Stimulated activated CD4-positive, alpha-beta T cell treated with anti-CD3 and anti-CD28 coated beads, Interleukin-12 subunit alpha, Interleukin-12 subunit beta, amount 100 ng/mL, for 48 hours (primary cell): ENCODE results near the gene LSP1.

Source experiments
- DNase-seq, 3 donors: peaks; one replicate each; pipeline ENCODE4 v3.0.0-alpha.2; 2020; ENCODE audit warnings: low read depth in 2 of 3, low spot score in 1 of 3

LSP1 gene

DNA sequence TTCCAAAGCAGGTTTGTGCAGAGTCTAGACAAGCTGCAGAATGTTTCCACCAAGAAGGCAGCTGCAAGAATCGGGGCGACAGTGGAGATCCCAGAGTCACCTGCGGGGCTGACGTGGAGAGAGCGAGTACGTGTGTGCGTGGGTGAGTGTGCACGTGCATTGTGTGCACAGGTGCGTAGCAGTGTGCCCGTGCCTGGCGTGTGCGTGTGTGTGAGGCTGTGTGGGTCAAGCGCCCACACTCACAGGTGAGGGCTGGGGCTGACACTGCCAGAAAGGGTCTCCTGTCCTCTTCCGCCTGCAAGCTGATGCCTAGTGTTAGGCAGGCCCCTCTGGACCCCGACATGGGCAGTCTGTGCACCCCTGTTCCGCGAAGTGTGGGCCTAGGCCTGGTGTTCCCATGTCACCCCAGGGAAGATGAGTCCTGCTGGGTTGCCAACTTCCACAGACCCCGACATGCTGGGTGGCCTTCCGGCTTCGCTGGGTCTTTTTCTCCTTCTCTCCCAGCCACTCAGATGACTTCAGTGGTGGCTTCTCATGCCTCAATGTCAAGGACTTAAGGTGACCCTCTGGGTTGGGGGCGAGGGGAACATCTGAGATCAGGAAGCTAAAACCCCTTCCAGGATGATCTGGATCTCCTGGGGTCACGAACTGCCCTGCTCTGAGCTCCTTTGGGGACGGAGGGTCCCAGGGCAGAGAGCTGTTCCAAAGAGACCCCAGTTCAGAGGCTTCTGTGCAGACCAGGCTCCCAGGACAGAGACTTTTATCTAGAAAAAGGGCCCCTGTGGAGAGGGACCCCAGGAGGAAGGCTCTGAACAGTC is 28.5 kb upstream of the LSP1 start:
- DNase-seq = no peak

- no peak for DNase-seq
Observed at GRCh38 chr11:1825039-1825740, 27.7 kb upstream of the LSP1 start.

- no peak for DNase-seq
Observed at GRCh38 chr11:1825785-1826451, 27.0 kb upstream of the LSP1 start.

DNA sequence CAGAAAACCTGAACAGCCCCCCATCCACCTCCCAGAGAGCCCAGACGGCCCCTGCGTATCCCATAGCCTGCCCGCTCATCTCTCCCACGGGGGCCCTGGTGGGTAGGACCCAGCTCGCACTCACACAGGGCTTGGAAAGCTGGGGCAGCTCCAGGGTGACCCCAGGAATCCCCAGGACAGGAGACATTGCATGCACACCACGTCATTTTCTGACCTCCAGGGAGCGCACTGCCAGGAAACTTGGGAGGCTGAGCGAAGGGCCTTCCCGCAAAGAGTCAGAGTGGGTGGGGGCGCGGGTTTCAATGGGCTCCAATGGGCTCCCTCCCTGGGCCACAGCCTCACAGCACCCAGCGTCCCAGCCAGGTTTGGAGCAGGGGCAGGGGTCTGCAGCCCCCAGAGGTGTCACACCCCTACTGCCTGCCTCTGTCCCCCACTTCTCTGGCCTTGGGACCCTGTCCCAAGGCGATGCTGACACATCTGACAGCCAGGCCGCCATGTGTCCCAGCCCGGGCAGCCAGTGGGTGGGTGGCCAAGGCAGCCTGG is 26.3 kb upstream of the LSP1 start:
- no peak for DNase-seq

DNA sequence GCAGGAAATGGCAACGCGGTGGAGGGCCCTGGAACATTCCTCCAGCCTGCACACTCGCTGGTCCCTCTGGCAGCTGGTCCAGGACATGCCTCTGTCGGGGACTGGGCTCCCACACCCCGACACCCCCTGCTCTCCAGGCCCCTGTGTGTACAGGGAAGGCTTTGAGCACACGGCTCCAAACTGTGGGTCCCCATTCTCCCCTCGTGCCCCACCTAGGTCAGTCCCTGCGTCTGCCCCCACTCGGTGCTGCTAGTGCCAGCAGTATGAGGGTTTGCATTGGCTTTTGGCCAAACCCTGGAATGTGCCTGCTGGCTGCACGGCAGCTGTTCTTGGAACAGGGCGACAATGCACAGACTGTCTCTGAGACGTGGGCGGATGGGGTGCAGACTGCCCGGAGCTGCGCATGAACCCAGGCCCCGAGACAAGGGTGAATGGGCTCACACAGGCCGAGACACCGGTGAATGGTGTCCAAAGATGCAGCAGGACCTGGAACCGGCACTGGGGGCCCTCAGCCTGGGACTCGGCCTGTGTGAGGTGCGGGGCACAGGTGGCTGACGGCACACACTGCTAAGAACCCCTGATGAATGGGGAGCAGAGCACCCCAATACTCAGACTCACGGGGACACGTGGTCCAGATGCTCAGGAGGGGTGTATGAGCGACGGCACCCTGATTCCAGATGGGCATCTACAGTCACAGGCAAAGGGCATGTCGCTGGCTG is 25.6 kb upstream of the LSP1 start:
- no peak for DNase-seq

- no peak for DNase-seq
Observed at GRCh38 chr11:1827931-1828330, 25.0 kb upstream of the LSP1 start.

DNA sequence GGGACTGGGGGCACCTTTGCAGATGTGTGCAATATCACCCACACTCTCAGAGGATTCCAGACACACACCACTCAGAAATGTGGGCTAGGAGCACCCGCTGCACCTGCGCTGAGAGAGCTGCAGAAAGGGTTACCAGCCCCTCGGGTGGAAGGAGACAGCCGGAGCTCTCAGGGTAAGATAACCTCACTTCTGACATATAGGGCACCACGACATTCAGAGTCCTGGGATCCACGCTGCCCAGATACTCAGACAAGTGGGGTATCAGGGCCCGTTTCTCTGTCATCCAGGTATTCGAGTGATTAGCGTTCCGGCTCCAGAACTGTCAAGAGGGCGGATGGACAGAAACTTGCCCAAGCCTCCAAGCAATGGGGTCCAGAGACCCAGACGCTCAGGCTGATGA is 24.3 kb upstream of the LSP1 start:
- DNase-seq = no peak

GRCh38 chr11:1829039-1829820 is 23.7 kb upstream of the LSP1 start:
- no peak for DNase-seq

DNA sequence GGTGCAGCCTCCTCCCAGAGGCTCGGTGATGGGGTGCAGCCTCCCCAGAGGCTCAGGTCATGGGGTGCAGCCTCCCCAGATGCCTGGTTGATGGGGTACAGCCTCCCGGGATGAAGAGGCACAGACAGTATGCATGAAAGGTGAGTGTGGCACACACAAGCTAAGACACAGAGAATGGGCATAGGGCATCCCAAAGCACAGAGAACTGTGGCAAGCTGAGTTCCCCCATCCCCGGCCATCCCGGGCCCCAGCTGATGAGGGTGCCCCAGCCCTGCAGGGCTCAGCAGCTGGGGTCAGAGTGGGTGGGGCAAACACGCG is 22.9 kb upstream of the LSP1 start:
- DNase-seq = no peak

- DNase-seq = no peak
Observed at GRCh38 chr11:1830322-1831223, 22.3 kb upstream of the LSP1 start.

DNA sequence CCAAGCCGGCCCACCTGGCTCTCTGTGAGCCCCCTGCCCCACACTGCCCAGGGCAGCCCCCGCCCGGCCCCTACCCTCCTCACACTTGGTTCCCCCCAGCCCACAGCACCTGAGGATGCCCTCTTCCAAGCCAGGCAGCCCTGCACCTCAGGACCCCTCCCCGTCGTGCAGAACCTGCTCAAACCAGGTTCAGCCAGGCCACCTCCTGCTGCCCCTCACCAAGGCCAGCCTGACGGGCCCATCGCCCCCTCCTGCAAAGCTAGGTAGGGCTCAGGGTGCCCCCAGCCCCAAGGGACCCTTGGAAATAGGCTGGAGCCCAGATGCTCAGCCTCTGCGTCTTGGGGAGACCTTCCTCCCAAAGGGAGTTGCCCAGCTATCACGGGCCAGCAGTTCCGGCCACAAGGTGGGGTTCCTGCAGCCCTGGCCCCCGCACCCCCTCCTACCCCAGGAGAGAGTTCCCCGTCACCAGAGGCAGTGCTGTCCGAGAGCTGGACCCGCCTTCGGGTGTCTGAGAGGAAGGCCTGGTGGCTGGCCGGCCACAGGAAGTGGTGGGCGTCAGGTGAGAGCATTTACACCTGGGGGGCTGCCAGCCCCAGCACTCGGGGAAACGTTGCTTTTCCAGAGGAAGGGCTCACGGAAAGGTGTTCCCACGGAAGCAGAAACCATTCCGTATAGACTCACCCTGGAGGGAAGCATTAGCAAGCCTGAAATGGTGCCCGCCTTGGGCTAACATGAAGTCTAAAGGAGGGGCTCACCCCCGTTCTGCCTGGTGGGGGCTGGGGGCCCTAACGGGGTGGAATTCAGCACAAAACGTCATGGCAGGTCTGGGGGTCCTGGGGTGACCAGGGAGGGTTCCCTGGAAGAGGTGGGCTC is 21.3 kb upstream of the LSP1 start:
- DNase-seq = no peak

- DNase-seq = peak in 1 of 3 donors; percentile 51
Observed at GRCh38 chr11:1832211-1832919, 20.5 kb upstream of the LSP1 start.

GRCh38 chr11:1832920-1833295 is 20.0 kb upstream of the LSP1 start:
- DNase-seq = no peak

DNA sequence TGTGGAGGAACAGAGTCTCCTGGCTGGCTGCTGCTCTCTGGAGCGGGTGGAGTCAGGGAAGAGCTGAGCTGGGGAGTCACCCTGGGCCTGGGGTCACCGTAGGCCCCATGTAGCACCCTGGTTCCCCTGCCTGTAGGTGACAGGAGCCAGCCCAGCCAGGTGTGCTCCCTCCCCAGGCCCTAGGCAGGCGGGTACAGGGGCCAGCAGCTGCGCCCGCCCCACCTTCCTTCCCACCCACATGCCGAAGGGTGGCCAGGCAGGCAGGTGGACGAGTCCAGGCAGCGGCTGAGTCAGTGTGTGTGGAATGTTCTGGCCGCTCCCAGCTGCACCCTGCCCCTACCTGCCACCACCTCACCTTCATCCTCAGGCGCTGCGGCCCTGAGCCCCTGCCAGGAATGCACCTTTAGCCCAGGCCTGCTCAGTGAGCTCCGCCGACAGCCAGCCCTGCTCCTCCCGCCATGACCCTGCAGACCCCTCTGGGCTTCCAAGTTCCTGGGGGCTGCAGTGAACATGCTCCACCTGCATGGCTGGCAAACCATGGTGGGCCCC is 18.7 kb upstream of the LSP1 start:
- DNase-seq = no peak

DNA sequence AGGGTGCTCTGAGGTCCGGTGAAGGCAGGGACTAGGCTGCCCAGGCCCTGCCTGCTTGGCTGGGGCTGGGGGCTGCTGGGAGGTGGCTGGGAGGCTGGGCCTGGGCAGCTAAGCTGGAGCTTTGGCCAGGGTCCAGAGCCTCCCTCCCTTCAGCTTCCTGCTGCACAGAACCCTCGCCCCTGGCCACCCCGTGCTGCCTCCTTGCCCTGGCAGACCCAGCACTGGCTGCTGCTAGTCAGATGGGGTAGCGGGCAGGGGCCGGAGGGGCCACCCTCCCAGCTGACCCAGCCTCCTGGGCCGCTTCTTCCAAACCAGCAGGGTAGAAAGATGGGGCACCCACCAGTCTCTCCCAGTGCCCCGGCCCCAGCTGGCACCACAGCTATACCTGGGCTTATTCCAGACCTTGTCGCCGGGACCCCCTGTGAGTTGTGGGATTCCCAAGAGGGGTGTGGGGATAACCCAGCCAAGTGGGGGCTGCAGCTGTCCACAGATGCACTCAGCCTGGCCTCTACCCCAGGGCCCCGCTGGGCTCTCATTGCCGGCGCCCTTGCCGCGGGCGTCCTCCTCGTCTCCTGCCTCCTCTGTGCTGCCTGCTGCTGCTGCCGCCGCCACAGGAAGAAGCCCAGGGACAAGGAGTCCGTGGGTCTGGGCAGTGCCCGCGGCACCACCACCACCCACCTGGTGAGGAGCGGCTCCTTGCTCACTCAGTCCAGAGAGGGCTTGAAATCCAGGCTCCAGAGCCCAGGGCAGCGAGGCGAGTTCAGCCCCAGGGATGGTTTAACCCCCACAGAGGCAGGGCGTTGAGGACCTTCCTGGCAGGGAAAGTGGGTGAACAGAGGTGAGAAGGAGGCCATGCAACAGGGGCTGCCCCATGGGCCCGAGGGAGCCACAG is 17.9 kb upstream of the LSP1 start, which contains the start of gene SYT8:
Gene SYT8, plus strand, starts transcription at position 212 of the 892 bp plus-strand sequence. Its CDS starts 116 bp downstream, at position 328.
- no peak for DNase-seq

- no peak for DNase-seq
Observed at GRCh38 chr11:1835671-1836010, 17.2 kb upstream of the LSP1 start.
